ENCODE measurements around the gene ZNF92.

DNA sequence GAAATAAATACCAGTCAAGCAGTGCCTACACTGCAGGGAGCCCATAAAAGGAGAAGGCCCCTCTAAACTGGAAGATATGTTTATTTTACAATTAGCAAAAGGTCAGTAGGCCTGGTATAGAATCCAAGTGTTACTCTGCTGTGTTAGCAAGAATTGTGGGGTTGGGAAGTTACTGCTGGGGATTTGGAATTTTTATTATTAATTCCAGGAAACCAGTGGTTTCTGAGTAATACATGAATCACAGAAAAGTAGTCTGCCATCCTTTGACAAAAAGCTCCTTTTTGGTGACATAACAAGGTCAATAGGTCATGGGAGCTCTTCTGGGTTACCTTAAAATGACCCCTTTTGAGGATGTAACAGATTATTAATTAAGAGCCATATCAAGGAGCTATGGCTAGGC, 67.4 kb downstream of the ZNF92 start:
- TF ChIP-seq POLR2A (IDR thresholded peaks at IDR 0.05; ENCODE audit: low read depth, low read length): no peak
- no peak for TF ChIP-seq POU2F2 (IDR thresholded peaks at IDR 0.05; ENCODE audit: low read depth, low read length)

Data from GM12891 (cell line).